HCEC 1CT (cell line): Measurements from ENCODE around the gene LKAAEAR1.
A peak's percentile ranks its signal among the peaks of the same experiment; 100 is the strongest.

Experiments used
- DNase-seq: peaks from one replicate; pipeline ENCODE4 v3.0.0-alpha.2; 2017

LKAAEAR1 gene

GRCh38 chr20:64065062-64065973 lies 18.9 kb downstream of the LKAAEAR1 start:
- no peak for DNase-seq

DNA sequence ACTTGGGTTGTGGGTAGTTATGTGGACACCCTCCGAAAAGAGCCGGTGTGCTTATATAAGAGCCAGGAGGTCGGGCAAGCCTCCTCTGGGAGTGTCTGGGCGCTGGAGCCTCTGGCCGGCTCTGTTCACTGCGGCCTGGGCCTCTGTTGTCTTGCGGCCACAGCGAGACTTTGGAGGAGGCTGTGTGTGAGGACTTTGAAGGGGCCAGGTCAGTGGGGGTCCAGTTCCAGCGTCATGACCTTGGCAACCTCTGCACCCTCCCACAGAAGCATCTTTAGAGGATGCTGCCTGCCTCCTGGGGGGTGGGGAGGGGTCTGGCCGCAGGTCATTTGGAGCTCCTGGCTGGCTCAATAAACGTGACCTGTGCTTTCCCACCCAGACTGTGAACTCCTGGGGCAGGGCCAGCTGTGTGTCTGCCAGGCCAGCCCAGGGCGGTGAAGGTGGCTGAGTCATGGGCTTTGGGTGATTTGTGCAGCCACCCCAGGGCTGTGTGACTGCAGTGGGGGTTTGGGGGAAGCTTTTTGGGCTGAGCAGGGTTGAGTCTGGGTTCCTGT lies 20.0 kb downstream of the LKAAEAR1 start:
- peak; percentile 68 for DNase-seq

GRCh38 chr20:64063389-64064144 lies 20.6 kb downstream of the LKAAEAR1 start:
- no peak for DNase-seq

- DNase-seq: peak; percentile 96
Observed at GRCh38 chr20:64062596-64063388, 21.4 kb downstream of the LKAAEAR1 start, which contains the start of gene TCEA2. Gene TCEA2, plus strand, starts transcription at chr20:64063198. Its CDS starts 115 bp downstream, at chr20:64063313.

GRCh38 chr20:64062276-64062595 lies 22.0 kb downstream of the LKAAEAR1 start:
- DNase-seq: no peak

DNA sequence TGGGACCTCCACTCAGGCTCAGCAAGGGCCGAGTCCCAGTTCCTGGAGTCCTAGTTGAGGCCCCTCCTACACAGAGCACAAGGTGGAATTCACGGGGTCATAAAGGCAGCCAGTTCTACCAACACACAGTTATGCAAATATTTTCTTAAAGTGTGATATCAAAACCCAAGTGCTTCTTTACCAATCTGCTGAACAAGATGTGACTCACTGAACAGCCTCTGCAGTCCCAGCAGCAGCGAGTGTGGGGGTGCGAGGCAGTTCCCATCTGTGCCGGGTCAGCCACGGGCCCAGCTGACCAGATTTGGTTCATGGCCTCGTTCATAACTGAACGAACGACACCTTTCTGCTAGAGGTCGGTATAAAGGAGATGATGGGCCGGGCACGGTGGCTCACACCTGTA lies 25.7 kb downstream of the LKAAEAR1 start:
- peak; percentile 58 for DNase-seq

DNA sequence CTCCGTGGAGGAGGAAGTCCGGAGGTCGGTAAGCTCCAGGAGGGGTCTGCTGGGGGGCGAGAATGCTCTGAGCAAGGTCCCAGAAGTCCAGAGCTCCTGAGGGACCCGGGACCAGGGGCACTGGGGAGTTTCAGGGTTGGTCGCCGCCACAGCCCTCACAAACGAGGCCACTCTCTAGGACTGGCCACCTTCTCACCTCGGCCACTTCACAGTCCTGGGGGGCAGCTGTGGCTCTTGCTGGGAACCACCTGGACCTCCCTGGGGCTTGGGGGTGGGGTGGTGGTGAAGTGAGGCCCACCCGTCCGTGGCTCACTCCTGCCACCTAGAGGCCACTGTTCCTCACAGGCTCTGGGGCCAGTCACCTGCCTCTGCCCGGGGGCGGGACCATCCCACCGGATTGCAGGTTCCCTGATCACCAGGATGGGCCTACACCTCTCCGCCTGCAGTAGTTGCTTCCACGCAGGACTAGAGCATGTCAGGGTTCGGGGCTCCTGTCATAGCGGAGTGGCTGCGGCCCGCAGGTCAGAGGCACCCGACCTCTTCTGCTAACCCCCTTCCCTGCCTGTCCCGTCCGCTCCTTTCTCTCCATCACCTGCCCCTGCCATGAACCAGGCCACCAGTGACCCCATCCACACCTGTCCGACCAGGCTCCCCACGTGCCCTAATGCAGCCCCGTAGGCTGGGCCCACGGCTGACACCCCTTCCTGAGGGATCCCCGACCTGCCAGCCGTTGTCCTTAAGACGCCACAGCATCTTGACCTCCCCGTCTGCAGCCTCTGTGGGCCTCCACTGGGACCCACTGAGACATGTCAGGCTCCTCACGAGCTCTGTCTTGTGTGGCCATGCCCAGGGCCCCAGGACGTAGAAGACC lies 26.3 kb downstream of the LKAAEAR1 start:
- DNase-seq: no peak

DNA sequence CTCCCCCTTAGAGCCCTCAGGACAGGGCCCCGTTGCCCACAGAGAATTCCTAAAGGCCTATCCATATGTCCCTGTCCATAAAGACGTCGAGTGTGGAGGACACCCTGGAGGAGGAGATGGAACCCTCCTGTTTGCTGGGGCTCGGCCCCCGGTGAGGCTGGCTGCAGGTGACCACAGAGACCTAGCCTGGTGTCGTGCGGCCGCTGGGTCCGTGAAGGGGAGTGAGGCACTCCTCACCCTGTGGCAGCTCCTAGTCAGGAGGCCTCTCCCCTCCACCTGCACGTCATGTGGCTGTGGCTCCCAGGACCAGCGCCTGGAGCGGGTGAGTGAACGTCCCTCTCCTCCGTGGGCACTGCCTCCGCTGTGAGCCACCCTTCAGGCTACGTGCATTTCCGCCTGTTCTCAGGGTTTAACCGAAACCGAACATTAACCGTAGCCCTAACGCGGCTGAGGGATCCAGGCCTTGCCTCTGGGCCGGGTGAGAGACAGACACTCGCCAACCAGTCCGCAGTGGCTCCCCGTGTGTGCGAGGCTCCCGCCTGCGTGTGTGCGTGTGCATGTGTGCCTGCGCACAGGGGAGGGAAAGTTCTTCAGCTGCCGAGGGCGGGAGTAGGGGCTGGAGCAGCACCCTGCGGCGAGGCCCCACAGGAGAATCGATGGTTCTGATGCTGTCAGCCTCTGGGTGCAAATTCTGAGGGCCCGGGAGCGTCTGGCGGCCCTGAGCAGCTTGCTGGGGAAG lies 27.1 kb downstream of the LKAAEAR1 start:
- no peak for DNase-seq

GRCh38 chr20:64056639-64056888 lies 27.6 kb downstream of the LKAAEAR1 start:
- DNase-seq: no peak

DNA sequence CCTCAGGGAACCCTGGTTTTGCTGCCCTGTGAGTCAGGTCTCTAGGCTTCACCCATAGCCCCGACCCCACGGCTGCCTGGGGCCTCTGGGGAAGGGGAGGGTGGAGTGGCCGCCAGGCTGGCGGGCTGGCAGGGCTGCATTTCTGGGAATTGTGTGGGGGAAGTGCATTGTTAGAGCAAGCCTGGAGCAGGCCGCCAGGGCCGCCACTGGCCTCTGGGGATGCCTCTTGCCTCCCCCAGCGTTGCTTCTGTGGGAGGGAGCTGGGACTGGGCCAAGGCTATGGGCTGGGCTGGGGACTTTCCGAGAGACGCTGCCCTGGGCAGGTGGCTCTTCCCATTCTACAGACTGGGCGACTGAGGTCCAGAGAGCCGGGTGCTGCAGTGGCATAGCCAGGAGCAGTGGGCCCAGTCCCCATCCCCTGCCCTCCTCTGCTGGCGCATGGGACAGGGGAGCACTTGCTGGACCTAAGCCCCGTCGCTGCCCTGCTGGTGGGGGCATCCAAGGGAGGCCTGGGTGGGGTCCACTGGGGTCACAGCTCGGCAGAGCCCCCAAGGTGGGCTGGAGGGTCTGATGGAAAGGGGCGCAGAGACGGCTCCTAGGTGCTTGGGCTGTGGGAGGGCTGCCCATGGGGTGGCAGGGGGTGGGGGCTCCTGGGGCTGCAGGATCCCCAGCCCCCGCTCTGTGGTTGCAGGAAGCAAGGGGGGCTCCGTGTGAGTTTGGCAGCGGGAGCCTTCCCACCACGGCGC lies 28.1 kb downstream of the LKAAEAR1 start:
- DNase-seq: no peak

DNA sequence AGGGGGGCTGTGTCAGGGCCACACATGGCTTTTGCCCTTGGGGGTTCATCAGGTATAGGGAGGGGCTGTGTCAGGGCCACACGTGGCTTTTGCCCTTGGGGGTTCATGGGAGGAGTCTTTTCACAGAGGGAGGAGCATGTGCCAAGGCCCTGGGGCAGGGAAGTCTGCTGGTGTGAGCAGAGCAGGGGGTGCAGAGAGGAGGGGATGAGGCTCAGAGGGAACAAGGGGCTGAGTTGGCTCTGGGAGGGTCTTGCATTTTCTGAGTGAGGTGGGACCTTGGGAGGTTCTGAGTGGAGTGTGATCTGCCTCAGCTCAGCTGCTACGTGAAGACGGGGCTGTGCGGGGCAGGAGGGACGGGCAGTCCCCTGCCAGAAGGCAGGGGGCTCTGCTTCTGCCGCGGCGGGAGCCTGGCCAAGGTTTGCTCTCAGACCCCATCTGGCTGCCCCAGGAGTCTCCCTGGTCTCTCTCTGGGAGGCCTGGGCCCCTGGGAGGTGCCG lies 28.8 kb downstream of the LKAAEAR1 start:
- DNase-seq: no peak

DNA sequence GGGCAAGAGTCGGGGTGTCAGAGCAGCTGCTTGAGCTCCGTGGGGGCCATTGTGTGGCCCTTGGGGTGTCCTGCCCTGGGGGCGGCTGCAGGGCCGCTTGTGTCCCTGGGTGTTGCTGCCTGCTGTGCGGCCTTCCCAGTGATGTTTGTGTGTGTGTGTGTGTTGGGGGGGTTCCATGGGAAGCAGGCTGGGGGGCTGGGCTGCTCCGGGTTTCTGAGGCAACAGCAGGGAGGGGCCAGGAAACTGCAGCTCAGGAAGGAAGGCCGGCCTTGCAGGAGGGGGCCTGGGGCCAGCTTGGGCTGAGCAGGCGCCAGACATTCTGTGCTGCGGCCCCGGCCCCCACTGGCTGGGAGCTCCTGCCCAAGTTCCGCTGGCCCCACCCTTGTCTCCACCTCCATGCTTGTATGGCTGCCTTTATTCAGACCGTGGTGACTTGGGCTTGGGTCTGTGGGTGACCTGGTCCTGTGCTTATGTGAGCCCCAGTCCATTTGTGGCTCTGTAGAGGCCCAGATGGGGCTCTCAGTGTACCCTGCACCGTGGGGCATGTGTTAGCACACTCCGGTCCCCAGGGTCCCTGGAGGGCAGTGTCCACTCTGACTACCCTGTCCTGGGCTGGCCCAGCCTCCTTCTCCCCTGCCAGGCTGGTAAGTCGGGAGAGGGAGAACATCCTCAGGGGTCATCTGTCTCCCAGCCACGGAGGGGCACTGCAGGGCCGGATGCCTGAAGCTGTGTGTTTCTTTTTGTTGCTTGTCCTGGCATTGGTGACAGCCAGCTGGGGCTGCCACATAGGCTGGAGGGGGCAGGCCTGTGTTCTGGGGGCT lies 30.1 kb downstream of the LKAAEAR1 start:
- no peak for DNase-seq

GRCh38 chr20:64052987-64053840 lies 31.0 kb downstream of the LKAAEAR1 start:
- no peak for DNase-seq

- no peak for DNase-seq
Observed at GRCh38 chr20:64052326-64052722, 31.9 kb downstream of the LKAAEAR1 start.

- DNase-seq: no peak
Observed at GRCh38 chr20:64051561-64052325, 32.5 kb downstream of the LKAAEAR1 start.

- DNase-seq: no peak
Observed at GRCh38 chr20:64051033-64051452, 33.2 kb downstream of the LKAAEAR1 start.

DNA sequence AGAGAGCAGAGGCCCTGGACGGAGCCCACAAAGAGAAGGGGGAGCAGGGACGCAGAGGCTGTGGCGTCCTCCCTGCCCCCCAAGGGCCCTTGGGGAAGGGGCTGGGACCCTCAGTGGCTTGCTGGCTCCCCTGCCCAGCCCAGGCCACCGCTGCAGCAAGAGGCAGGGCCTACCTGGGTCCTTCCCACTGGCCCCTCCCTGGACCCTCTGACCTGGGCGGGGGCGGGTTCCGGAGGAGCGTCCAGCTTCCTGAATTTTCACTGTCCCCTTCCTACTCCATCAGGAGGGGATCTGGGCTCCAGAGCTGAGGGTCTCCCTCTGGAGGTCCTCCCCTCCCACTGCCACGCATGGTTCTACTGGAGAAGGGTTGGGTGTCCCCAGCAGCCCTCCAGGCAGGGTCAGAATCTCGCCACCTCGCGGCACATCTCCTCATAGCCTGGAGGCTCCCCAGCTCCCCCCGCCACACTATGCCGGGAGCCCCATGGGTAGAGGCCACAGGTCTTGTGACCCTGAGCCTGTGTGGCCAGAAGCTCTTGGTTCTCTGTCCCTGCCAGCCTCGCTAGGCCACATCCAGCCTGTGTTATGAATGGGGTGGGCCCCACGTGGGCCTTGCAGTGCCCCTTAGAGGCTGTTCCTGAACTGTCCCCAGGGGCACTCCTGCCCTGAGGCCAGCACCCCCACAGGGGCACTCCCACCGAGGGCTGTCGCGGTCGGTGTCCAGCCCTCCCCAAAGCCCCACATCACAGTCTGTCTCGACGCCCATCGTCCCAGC lies 33.8 kb downstream of the LKAAEAR1 start:
- no peak for DNase-seq
